HL-60 (cell line): ENCODE results near the gene SPATA1.

Experiments
- GABPA ChIP-seq: IDR thresholded peaks from 2 replicates; pipeline ENCODE4 v1.6.1; 2012; ENCODE audit warnings: low read depth
- SPI1 ChIP-seq: IDR thresholded peaks from 2 replicates; pipeline ENCODE4 v1.6.1; 2012; ENCODE audit warnings: low read depth, mild to moderate bottlenecking, borderline replicate concordance
- TF ChIP-seq, protein P1 (sequence below): IDR thresholded peaks from one replicate; pipeline ENCODE4 v1.5.1; 2011; ENCODE audit warnings: low read length, control low read depth, inconsistent platforms; ENCODE audit not compliant: insufficient read depth

DNA sequence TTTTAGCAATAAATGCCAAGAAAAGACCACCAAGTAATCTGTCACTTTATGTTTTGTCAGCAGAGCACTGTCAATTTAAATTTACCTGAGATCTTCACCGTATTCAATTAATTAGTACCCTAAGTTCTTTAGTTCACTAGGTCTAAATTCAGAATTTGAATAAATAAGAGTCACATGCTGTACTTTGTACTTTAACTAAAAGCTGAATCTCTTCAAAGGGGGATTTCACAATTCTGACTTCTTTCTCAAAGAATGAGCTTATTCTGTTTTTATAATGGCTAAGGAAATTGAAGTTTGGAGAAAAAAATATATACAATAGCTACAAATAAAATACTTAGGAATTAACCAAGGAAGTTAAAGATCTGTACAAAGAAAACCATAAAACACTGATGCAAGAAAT lies 2.3 kb downstream of the SPATA1 start:
- TF ChIP-seq, protein P1, sequence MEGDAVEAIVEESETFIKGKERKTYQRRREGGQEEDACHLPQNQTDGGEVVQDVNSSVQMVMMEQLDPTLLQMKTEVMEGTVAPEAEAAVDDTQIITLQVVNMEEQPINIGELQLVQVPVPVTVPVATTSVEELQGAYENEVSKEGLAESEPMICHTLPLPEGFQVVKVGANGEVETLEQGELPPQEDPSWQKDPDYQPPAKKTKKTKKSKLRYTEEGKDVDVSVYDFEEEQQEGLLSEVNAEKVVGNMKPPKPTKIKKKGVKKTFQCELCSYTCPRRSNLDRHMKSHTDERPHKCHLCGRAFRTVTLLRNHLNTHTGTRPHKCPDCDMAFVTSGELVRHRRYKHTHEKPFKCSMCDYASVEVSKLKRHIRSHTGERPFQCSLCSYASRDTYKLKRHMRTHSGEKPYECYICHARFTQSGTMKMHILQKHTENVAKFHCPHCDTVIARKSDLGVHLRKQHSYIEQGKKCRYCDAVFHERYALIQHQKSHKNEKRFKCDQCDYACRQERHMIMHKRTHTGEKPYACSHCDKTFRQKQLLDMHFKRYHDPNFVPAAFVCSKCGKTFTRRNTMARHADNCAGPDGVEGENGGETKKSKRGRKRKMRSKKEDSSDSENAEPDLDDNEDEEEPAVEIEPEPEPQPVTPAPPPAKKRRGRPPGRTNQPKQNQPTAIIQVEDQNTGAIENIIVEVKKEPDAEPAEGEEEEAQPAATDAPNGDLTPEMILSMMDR: no peak
- no peak for TF ChIP-seq SPI1
- TF ChIP-seq GABPA: no peak
